GM21528 (cell line): Measurements from ENCODE around the gene ARID3A.
A peak's percentile ranks its signal among the peaks of the same experiment; 100 is the strongest.
"Not testable (repeated sequence)": the region's sequence is repeated elsewhere in the genome, so short reads cannot be mapped to it uniquely, and the experiment has no call there.

Experiments
- ATAC-seq: cut with Tn5 transposase; IDR thresholded peaks from one replicate; pipeline ENCODE4 v1.9.1; 2021; ENCODE audit warnings: mild to moderate bottlenecking, moderate library complexity; ENCODE audit not compliant: unreplicated experiment, low FRiP score

ARID3A gene

GRCh38 chr19:1012334-1012733, 86.5 kb downstream of the ARID3A start:
- ATAC-seq = no peak

- ATAC-seq = no peak
Observed at GRCh38 chr19:1013218-1013617, 87.4 kb downstream of the ARID3A start.

GRCh38 chr19:1014161-1015060, 88.6 kb downstream of the ARID3A start:
- no peak for ATAC-seq

- no peak for ATAC-seq
Observed at GRCh38 chr19:1015061-1015781, 89.4 kb downstream of the ARID3A start.

GRCh38 chr19:1015782-1016646, 90.2 kb downstream of the ARID3A start:
- no peak for ATAC-seq

GRCh38 chr19:1016647-1017114, 90.8 kb downstream of the ARID3A start:
- ATAC-seq = no peak

- ATAC-seq = no peak
Observed at GRCh38 chr19:1017115-1017905, 91.5 kb downstream of the ARID3A start.

- no peak for ATAC-seq
Observed at GRCh38 chr19:1017906-1018305, 92.1 kb downstream of the ARID3A start.

GRCh38 chr19:1018393-1018792, 92.6 kb downstream of the ARID3A start:
- no peak for ATAC-seq

- ATAC-seq = no peak
Observed at GRCh38 chr19:1018932-1019615, 93.2 kb downstream of the ARID3A start.

GRCh38 chr19:1019616-1019961, 93.8 kb downstream of the ARID3A start:
- no peak for ATAC-seq

GRCh38 chr19:1019980-1020867, 94.4 kb downstream of the ARID3A start:
- peak; percentile 2 for ATAC-seq

GRCh38 chr19:1020868-1021425, 95.1 kb downstream of the ARID3A start, which contains the start of gene TMEM259:
Gene TMEM259 (minus strand): TSS chr19:1021123. CDS start chr19:1020996, 127 bp downstream.
- ATAC-seq = peak; percentile 67

- ATAC-seq = not testable (repeated sequence)
Observed at GRCh38 chr19:1023883-1024188, 98.0 kb downstream of the ARID3A start.

- ATAC-seq = not testable (repeated sequence)
Observed at GRCh38 chr19:1025080-1025479, 99.2 kb downstream of the ARID3A start.
